ENCODE measurements around the gene XKR7. TPM values are rescaled to one million over a fixed set of nuclear protein-coding genes. Genes with fewer than 3 reads are reported as not detected.

XKR7 gene
- total RNA-seq, 1 experiment from 2014 or later: 1.3 TPM

DNA sequence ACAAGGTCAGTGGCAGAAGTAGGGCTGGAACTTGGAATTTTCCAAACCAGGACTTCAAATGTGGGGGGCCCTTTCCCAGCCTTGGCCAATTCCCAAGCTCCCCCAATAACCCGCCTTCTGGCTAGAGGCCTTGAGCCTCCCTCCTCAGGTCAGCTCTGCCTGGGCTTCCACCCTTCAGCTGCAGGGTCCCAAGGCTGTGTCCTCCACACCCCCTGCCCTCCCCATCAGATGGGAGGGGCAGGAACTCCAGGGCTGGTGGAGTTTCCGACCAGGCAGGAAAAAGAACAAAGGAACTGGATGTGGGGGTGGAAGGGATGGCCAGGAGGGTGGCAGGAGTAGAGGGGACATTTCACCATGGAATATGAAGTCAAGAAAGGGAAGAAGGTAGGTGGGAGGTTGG lies 42.1 kb downstream of the XKR7 start, which contains the start of gene CCM2L:
Gene CCM2L (plus strand): TSS at position 338 of the 400 bp plus-strand sequence. CDS start 17 bp downstream, at position 355.
- peak within 1 kb of the TSS; percentile 11 to 65; a peak in 2 of 5 replicates for H3K4me3 Mint-ChIP-seq
- Histone ChIP-seq H2BK120ac (ENCODE audit: low read depth, low read length, poor library complexity, severe bottlenecking) (no peak within 1 kb of the TSS), H2BK20ac (ENCODE audit: low read depth, low read length, poor library complexity, severe bottlenecking) (no peak within 1 kb of the TSS), H2BK15ac (ENCODE audit: low read depth, low read length) (no peak within 1 kb of the TSS), H3K4me2 (ENCODE audit: insufficient read depth, insufficient read length, low read length) (peak within 1 kb of the TSS; percentile 8), H4K20me1 (ENCODE audit: control insufficient read depth, insufficient read depth, insufficient read length) (no peaks in the 10 kb centered on the region), H3K23me2 (ENCODE audit: insufficient read length, low read depth, low read length, poor library complexity, severe bottlenecking) (no peaks in the 10 kb centered on the region), H2BK5ac (ENCODE audit: insufficient read length, low read length) (no peak within 1 kb of the TSS), H3K56ac (ENCODE audit: insufficient read length, low read depth, low read length) (no peak within 1 kb of the TSS), H3K23ac (ENCODE audit: insufficient read length, low read depth, low read length) (no peak within 1 kb of the TSS), H4K5ac (ENCODE audit: insufficient read length, low read depth, low read length) (no peak within 1 kb of the TSS), H3K9me3 (ENCODE audit: control insufficient read depth, low read depth, low read length) (no peaks in the 10 kb centered on the region), H4K8ac (replicated peaks; ENCODE audit: insufficient read length, low read depth, low read length) (no peak within 1 kb of the TSS), H2BK12ac (ENCODE audit: insufficient read length, low read depth, low read length) (no peak within 1 kb of the TSS), H3K27ac (ENCODE audit: insufficient read length, low read depth, low read length) (no peak within 1 kb of the TSS), H4K91ac (ENCODE audit: insufficient read length, low read depth, low read length) (no peak within 1 kb of the TSS), H3K4ac (ENCODE audit: low read depth, low read length) (no peak within 1 kb of the TSS), H3K79me2 (ENCODE audit: insufficient read depth, low read length) (no peaks in the 10 kb centered on the region), H2AK5ac (ENCODE audit: insufficient read length, low read length) (no peak within 1 kb of the TSS), H3K27me3 (ENCODE audit: insufficient read depth, low read length) (no peaks in the 10 kb centered on the region), H3K18ac (ENCODE audit: insufficient read length, low read depth, low read length) (no peak within 1 kb of the TSS), H3K9ac (ENCODE audit: extremely low read depth, insufficient read length, low read length) (no peak within 1 kb of the TSS), H3K79me1 (ENCODE audit: insufficient read depth, low read depth, low read length, poor library complexity, severe bottlenecking) (no peaks in the 10 kb centered on the region), H3K14ac (ENCODE audit: insufficient read depth, low read length) (no peak within 1 kb of the TSS), H3K4me1 (ENCODE audit: insufficient read depth, low read length) (peaks cover under 1% of the 10 kb centered on the region; the same call in 1 of the 2 replicates), H2AFZ (ENCODE audit: low read length) (no peak within 1 kb of the TSS), H3T11ph (ENCODE audit: low read length) (no peak within 1 kb of the TSS)
- H3K27me3 Mint-ChIP-seq (ENCODE audit: low read depth): no peaks in the 10 kb centered on the region; the same call in none of the 2 replicates
- TF ChIP-seq, protein P1, sequence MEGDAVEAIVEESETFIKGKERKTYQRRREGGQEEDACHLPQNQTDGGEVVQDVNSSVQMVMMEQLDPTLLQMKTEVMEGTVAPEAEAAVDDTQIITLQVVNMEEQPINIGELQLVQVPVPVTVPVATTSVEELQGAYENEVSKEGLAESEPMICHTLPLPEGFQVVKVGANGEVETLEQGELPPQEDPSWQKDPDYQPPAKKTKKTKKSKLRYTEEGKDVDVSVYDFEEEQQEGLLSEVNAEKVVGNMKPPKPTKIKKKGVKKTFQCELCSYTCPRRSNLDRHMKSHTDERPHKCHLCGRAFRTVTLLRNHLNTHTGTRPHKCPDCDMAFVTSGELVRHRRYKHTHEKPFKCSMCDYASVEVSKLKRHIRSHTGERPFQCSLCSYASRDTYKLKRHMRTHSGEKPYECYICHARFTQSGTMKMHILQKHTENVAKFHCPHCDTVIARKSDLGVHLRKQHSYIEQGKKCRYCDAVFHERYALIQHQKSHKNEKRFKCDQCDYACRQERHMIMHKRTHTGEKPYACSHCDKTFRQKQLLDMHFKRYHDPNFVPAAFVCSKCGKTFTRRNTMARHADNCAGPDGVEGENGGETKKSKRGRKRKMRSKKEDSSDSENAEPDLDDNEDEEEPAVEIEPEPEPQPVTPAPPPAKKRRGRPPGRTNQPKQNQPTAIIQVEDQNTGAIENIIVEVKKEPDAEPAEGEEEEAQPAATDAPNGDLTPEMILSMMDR (conservative IDR thresholded peaks at IDR 0.05): no peak
- H3K4me1 Mint-ChIP-seq: peaks cover 56% of the 10 kb centered on the region in 2 experiments
- DNase-seq: no peak
- no CpG with 5 or more reads among the region's 2 CpGs for WGBS (ENCODE audit: extremely low coverage, insufficient read length, low lambda C conversion rate)
- peak within 1 kb of the TSS in 2 of 3 experiments; percentile 27 to 85; a peak in 1 of 7 replicates for H3K27ac Mint-ChIP-seq
- H3K9me3 Mint-ChIP-seq: no peaks in the 10 kb centered on the region; a peak in 1 of 5 replicates
- H3K36me3 Mint-ChIP-seq (ENCODE audit: insufficient read depth in 1 of 3, low read depth in 3 of 3): no peaks in the 10 kb centered on the region; a peak in 1 of 7 replicates

All from H9 (cell line).